GM04504 (cell line): ENCODE measurements around the gene ASIC4.

Source experiments
- DNase-seq: peaks from one replicate; pipeline ENCODE4 v3.0.0-alpha.2; 2012; ENCODE audit warnings: low read depth

Gene ASIC4

GRCh38 chr2:219514836-219515235, 554 bp downstream of the ASIC4 start:
- no peak for DNase-seq

- no peak for DNase-seq
Observed at GRCh38 chr2:219515874-219516629, 1.8 kb downstream of the ASIC4 start.

GRCh38 chr2:219516888-219517287, 2.6 kb downstream of the ASIC4 start:
- no peak for DNase-seq

GRCh38 chr2:219517954-219518778, 3.9 kb downstream of the ASIC4 start:
- no peak for DNase-seq

- no peak for DNase-seq
Observed at GRCh38 chr2:219519526-219519916, 5.2 kb downstream of the ASIC4 start.

GRCh38 chr2:219520079-219520478, 5.8 kb downstream of the ASIC4 start:
- DNase-seq = no peak

GRCh38 chr2:219521066-219521880, 7.0 kb downstream of the ASIC4 start:
- DNase-seq = no peak

- DNase-seq = peak; percentile 82
Observed at GRCh38 chr2:219522111-219523030, 8.1 kb downstream of the ASIC4 start.

GRCh38 chr2:219523031-219523671, 8.9 kb downstream of the ASIC4 start:
- no peak for DNase-seq

GRCh38 chr2:219524817-219525216, 10.5 kb downstream of the ASIC4 start:
- no peak for DNase-seq

- DNase-seq = no peak
Observed at GRCh38 chr2:219525533-219526232, 11.4 kb downstream of the ASIC4 start.

- DNase-seq = no peak
Observed at GRCh38 chr2:219526320-219527075, 12.2 kb downstream of the ASIC4 start.

- DNase-seq = no peak
Observed at GRCh38 chr2:219527076-219527394, 12.8 kb downstream of the ASIC4 start.

- no peak for DNase-seq
Observed at GRCh38 chr2:219527472-219527871, 13.2 kb downstream of the ASIC4 start.

- peak; percentile 58 for DNase-seq
Observed at GRCh38 chr2:219530048-219530963, 16.0 kb downstream of the ASIC4 start.

- no peak for DNase-seq
Observed at GRCh38 chr2:219531639-219532377, 17.5 kb downstream of the ASIC4 start.

- no peak for DNase-seq
Observed at GRCh38 chr2:219532378-219532649, 18.0 kb downstream of the ASIC4 start.
